Subcutaneous abdominal adipose tissue (tissue), 5 donors: Measurements from ENCODE around the gene FLT4.

ENCODE experiments used
- H3K27ac ChIP-seq: one replicate; pipeline ENCODE4 v1.7.0; 2013; ENCODE audit warnings: low read depth, mild to moderate bottlenecking, inconsistent platforms, low read length, moderate library complexity
- H3K27me3 ChIP-seq, 5 donors: one replicate each; pipeline ENCODE4 v1.7.0; 2013; ENCODE audit warnings: low read length in 5 of 5, inconsistent platforms in 1 of 5; ENCODE audit not compliant: control insufficient read depth in 5 of 5, insufficient read depth in 4 of 5
- H3K36me3 ChIP-seq, 5 donors: one replicate each; pipeline ENCODE4 v1.7.0; 2013; ENCODE audit warnings: low read length in 5 of 5; ENCODE audit not compliant: control insufficient read depth in 5 of 5, insufficient read depth in 5 of 5
- H3K4me1 ChIP-seq, 5 donors: one replicate each; pipeline ENCODE4 v1.7.0; 2013; ENCODE audit warnings: low read length in 5 of 5, mild to moderate bottlenecking in 3 of 5, moderate library complexity in 1 of 5; ENCODE audit not compliant: control insufficient read depth in 5 of 5, insufficient read depth in 5 of 5
- H3K4me3 ChIP-seq, 5 donors: one replicate each; pipeline ENCODE4 v1.7.0; 2013; ENCODE audit warnings: low read length in 5 of 5, low read depth in 1 of 5
- H3K9ac ChIP-seq, 5 donors: one replicate each; pipeline ENCODE4 v1.7.0; 2013; ENCODE audit warnings: low read length in 5 of 5, mild to moderate bottlenecking in 4 of 5, moderate library complexity in 3 of 5
- H3K9me3 ChIP-seq, 5 donors: one replicate each; pipeline ENCODE4 v1.7.0; 2013; ENCODE audit warnings: low read length in 5 of 5; ENCODE audit not compliant: control insufficient read depth in 5 of 5
- donor health status: healthy.
- donor health status: healthy.
- donor health status: healthy.
- donor health status: healthy.
- donor health status: healthy.

FLT4 gene

DNA sequence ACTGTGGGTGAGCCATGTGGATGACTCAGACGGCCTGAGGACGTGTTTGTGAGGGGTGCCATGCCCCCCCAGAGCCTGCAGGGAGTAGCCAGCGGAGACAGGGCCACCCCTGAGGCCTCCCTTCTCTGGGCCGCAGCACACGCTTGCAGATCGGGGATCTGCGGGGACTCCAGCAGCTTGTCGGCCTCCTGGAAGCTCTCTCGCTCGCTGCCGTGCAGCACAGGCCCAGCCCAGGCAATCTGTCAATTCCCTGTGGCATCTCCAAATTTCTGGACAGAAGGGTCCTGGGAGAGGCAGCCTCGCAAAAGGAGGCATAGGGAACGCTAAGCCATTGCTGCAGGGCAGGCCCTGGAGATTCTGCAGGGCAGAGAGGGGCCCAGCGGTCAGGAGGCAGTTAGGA is 21.2 kb downstream of the FLT4 start:
- H3K36me3 ChIP-seq: peaks cover 0 to 35% (median 0%) of the 10 kb centered on the region in 5 donors
- no peaks in the 10 kb centered on the region for H3K9me3 ChIP-seq
- H3K4me3 ChIP-seq: no peak overlapping the region
- H3K4me1 ChIP-seq: peaks cover 0 to 50% (median 5%) of the 10 kb centered on the region in 5 donors
- H3K27ac ChIP-seq: no peak overlapping the region
- H3K9ac ChIP-seq: no peak overlapping the region
- peaks cover 0 to 28% (median 8%) of the 10 kb centered on the region in 5 donors for H3K27me3 ChIP-seq

DNA sequence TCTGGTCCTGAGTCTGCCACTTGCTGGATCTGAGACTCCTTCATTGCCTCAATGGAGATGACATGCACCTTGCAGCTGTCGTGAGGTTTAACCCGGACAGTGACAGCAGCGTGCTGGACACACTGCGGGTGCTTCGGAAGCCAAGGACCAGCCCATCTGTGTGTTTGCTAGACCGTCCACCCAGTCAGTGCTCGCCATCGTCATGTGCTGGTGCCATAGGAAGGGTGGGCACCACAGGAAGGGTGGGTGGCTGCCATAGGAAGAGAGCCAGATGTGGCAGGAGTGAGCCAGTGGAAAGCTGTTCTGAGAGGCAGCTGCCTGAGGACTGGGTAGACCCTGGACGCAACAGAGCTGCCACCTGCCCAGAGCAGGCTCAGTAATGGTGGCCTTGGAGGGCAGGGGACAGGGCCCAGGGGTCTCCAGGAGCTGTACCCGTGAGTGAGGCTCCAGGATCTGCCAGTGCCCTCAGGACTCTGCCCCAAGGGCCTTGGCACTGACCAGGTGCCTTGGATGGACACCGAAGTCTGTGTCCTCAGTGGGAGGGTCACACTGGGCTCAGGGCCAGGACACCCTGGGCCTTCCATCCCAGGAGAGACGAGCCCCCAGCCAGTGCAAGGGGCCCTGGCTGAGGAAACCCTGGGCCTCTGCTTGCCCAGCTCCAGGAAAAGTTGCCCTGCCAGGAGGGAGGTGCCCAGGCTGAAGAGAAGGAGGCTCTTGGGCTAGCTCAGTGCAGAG is 21.8 kb downstream of the FLT4 start:
- H3K4me1 ChIP-seq: peaks cover 0 to 50% (median under 1%) of the 10 kb centered on the region in 5 donors
- peaks cover 0 to 26% (median 3%) of the 10 kb centered on the region in 5 donors for H3K27me3 ChIP-seq
- no peak overlapping the region for H3K9ac ChIP-seq
- peaks cover 0 to 35% (median 0%) of the 10 kb centered on the region in 5 donors for H3K36me3 ChIP-seq
- H3K9me3 ChIP-seq: no peaks in the 10 kb centered on the region
- H3K27ac ChIP-seq: no peak overlapping the region
- no peak overlapping the region for H3K4me3 ChIP-seq

DNA sequence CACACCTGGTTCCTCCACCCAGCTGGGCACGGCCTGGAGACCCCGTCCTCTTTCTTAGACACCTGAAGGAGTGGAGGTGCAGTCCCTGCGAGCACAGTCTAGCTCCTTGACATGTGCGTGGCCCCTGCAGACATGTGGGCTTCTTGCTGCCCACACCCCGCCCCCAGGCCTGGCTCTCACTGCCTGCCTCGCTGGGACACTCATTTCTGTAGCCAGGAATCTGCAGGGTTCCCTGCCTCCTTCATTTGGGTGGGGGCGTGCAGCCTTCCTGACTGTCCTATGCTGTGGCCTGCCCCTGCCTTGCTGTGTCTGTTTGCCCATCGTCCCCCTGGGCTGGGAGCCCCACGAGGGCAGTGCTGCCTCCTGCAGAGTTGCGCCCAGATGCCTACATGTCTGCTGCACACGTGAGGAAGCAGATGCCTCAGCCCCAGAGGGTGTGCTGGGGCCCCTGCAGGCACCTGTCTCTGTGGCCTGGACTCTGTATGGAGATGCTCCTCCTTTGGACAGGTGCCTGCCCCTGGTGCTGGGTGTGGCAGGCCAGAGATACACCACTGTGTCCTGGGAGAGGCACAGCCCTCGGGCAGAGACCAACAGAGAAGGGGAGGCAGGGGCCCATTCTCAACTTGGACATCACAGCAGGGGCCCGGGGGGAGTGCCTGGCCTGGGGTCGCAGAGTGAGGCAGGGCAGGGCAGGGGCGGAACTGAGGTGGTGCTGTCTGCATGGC is 22.6 kb downstream of the FLT4 start:
- Histone ChIP-seq H3K4me1 (peaks cover 0 to 44% (median 0%) of the 10 kb centered on the region in 5 donors), H3K9me3 (no peaks in the 10 kb centered on the region), H3K4me3 (no peak overlapping the region), H3K27ac (no peak overlapping the region), H3K27me3 (peaks cover 0 to 23% (median 0%) of the 10 kb centered on the region in 5 donors), H3K9ac (no peak overlapping the region), H3K36me3 (peaks cover 0 to 35% (median 0%) of the 10 kb centered on the region in 5 donors)

DNA sequence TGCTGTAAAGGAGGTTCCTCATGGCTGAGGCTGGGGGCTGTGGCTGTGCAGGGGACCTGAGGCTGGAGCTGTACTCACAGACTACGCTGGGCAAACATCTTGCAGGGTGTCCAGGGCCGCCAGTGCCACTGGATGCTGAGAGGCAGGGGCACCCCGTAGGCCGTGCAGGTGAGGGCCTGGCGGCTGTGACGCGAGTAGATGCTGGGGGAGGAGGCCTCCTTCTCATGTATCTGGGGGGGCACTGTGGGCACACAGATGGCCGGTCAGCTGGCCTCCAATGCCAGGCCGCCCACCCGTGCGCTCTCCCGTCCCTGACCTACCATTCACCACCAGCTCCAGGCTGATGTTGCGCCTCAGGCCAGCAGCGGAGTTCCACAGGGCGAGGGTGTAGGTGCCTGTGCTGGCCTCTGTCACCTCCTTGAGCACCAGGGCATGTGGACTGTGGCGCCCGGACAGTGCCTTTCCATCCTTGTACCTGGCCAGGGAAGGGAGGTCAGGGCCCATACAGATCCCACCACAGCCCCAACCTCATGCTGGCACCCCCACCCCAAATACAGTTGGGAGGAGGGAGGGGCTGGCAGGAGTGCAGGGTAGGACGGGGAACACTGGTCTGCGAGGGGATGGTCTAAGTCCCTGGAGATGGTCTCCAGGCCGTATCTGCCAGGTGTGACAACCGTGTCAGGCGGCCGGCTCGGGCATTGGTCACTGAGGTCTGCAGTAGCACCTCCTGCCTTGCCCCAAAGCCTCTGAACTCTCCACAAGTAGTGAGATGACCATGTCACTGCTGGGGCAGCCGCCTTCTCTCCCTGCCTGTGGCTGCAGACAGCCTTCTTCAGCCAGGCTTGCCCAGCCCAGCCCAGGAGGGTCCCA is 23.4 kb downstream of the FLT4 start:
- H3K27ac ChIP-seq: no peak overlapping the region
- peaks cover 0 to 40% (median under 1%) of the 10 kb centered on the region in 5 donors for H3K36me3 ChIP-seq
- peaks cover 0 to 42% (median 0%) of the 10 kb centered on the region in 5 donors for H3K4me1 ChIP-seq
- H3K9ac ChIP-seq: no peak overlapping the region
- peaks cover 0 to 21% (median 2%) of the 10 kb centered on the region in 5 donors for H3K27me3 ChIP-seq
- H3K9me3 ChIP-seq: no peaks in the 10 kb centered on the region
- no peak overlapping the region for H3K4me3 ChIP-seq

DNA sequence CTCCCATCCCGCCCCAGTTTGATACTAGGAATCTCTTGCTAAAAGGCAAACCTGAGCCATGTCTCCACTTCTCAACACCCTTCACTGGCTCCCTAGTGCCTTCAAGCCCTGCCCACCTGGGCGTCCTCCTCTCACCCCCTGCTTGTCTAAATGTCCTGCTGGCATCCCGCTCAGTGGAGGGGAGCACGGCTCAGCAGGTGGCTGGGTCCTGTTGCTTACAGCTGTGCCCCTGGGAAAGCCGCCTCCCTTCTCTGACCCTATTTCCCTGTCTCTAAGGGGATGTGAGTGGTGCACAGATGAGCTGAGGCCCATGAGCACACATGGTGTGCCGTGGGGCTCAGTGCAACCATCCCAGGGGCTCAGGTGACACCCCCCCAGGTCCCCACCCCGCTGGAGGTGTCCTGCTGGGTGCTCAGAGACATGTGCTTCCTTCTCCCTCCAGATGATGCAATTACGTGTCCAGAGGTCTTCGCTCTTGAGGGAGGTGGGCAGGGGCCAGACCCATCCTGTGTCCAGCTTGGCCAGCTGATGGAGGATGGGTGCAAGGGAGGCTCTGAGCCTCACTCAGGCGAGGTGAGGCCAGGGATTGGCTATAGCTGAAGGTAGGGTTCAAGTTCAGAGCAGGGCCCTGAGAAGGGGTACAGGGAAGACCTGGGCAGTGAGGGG is 24.1 kb downstream of the FLT4 start:
- Histone ChIP-seq H3K27me3 (peaks cover 0 to 20% (median 8%) of the 10 kb centered on the region in 5 donors), H3K27ac (no peak overlapping the region), H3K36me3 (peaks cover 0 to 43% (median 5%) of the 10 kb centered on the region in 5 donors), H3K4me3 (no peak overlapping the region), H3K9me3 (no peaks in the 10 kb centered on the region), H3K9ac (no peak overlapping the region), H3K4me1 (peaks cover 0 to 42% (median 0%) of the 10 kb centered on the region in 5 donors)

DNA sequence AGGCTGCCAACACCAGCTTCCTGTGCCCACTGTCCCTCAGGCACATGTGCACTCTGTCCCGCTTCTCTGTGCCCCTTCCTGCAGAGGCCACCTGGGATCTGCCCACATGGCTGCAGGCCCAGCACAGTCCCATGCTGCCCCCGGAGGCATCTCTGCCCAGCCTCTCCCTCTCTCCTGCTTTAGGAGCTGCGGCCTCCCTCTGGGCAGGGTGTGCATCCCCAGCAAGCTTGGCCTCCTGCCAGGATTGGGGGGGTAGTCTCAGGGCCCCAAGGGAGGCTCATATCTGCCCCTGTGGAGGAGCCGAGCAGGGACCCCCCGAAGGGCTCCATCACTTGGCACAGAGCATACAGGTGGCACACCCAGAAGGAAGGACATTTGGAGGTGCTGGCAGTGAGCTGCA is 24.8 kb downstream of the FLT4 start:
- Histone ChIP-seq H3K4me1 (peaks cover 0 to 42% (median 2%) of the 10 kb centered on the region in 5 donors), H3K27ac (peak overlapping the region; percentile 30), H3K9me3 (no peaks in the 10 kb centered on the region), H3K9ac (no peak overlapping the region), H3K36me3 (peaks cover 0 to 42% (median 5%) of the 10 kb centered on the region in 5 donors), H3K27me3 (peaks cover 4 to 25% (median 8%) of the 10 kb centered on the region in 5 donors), H3K4me3 (no peak overlapping the region)

DNA sequence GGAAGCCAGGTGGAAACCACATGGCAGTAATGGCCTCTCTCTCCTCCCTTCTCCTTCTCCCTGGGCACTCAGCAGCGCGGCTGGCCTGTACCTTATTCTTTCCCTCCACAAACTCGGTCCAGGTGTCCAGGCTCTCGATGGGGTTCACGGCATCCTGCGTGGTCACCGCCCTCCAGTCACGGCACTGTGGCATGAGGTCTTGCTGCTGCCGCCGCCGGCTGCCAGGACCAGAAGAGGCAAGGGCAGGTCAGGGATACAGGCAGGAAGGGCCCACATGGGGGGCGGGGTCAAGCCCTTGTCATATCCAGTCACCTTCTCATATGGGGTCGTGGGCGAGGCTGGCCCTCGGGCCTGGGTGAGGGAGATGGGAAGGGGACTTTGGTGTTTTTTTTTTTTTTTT is 25.6 kb downstream of the FLT4 start:
- Histone ChIP-seq H3K4me1 (peaks cover 2 to 42% (median 4%) of the 10 kb centered on the region in 5 donors), H3K27me3 (peaks cover 8 to 29% (median 12%) of the 10 kb centered on the region in 5 donors), H3K9me3 (no peaks in the 10 kb centered on the region), H3K36me3 (peaks cover 0 to 36% (median 5%) of the 10 kb centered on the region in 5 donors), H3K9ac (no peak overlapping the region), H3K27ac (no peak overlapping the region), H3K4me3 (no peak overlapping the region)

DNA sequence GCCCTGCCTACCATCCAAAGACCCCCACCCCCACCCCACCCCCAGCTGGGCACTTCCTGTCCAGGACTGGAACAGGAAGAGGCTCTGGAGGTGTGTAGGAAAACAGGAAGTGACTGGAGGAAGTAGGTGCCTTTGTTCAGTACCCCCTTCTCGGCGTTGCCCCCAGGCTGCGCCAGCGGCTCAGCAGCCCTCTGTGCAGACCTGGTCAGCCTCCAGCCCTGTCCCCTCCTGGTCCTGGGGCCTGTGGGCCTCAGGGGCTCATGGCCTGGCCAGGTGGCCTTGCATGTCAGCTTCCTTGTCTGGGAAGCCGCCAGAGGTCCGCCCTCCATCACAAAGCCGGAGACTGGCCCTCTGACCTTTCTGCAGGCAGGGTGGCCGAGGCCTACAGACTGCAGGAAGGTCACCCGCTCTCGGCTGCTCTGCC is 26.0 kb downstream of the FLT4 start:
- Histone ChIP-seq H3K27ac (no peak overlapping the region), H3K4me3 (no peak overlapping the region), H3K36me3 (peaks cover 0 to 34% (median 5%) of the 10 kb centered on the region in 5 donors), H3K9ac (no peak overlapping the region), H3K9me3 (no peaks in the 10 kb centered on the region), H3K27me3 (peaks cover 8 to 27% (median 12%) of the 10 kb centered on the region in 5 donors), H3K4me1 (peaks cover 2 to 46% (median 9%) of the 10 kb centered on the region in 5 donors)

DNA sequence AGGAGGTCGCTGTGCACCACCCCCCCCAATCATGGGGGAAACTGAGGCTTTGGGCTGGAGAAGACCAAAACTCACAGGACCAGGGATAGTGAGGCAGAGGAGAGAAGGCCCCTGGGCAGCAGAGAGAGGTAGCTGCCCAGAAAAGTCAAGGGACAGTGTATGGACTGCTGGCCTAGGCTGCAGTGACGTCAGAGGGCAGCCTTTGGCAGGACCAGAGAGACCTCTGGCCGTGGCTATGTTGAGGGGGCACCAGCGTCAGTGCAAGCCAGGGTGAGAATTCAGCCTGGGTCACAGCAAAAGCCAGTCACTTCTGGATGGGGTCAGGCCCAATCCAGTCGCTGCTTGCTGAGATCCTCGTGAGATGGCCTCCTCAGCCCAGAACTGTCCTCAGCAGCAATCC is 26.5 kb downstream of the FLT4 start:
- Histone ChIP-seq H3K9ac (no peak overlapping the region), H3K4me3 (no peak overlapping the region), H3K27me3 (peaks cover 8 to 23% (median 12%) of the 10 kb centered on the region in 5 donors), H3K4me1 (peaks cover 2 to 42% (median 9%) of the 10 kb centered on the region in 5 donors), H3K27ac (peak overlapping the region; percentile 23), H3K36me3 (peaks cover 0 to 30% (median 5%) of the 10 kb centered on the region in 5 donors), H3K9me3 (no peaks in the 10 kb centered on the region)
